ENCODE data around the gene TTBK1.

Gene TTBK1

DNA sequence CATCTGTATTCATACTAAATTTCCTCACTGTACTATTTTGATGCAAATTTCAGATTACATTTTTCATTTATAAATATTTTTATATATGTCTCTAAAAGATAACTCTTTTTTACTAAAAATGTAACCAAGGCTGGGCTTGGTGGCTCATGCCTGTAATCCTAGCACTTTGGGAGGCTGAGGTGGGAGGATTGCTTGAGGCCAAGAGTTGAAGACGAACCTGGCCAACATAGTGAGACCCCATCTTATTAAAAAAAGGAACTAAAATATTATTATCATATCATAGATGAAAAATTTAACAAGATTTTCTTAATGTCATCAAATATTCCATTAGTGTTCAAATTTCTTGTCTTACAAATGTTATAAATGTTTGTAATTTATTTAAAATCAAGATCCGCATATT lies 7.4 kb upstream of the TTBK1 start:
- Mint-ChIP-seq H3K4me3 (no peak overlapping the region), H3K9me3 (peaks cover 7% of the 10 kb centered on the region), H3K4me1 (ENCODE audit: low read depth) (peaks cover 3% of the 10 kb centered on the region), H3K36me3 (ENCODE audit: low read depth) (peaks cover 4% of the 10 kb centered on the region), H3K27me3 (ENCODE audit: low read depth) (peaks cover 42% of the 10 kb centered on the region), H3K27ac (no peak overlapping the region)

- H3K4me3 Mint-ChIP-seq, result no peak overlapping the region
- no peak overlapping the region for H3K27ac Mint-ChIP-seq
- H3K27me3 Mint-ChIP-seq (ENCODE audit: low read depth), result peaks cover 24% of the 10 kb centered on the region
- H3K36me3 Mint-ChIP-seq (ENCODE audit: low read depth), result peaks cover 4% of the 10 kb centered on the region
- peaks cover 7% of the 10 kb centered on the region for H3K9me3 Mint-ChIP-seq
- peaks cover 5% of the 10 kb centered on the region for H3K4me1 Mint-ChIP-seq (ENCODE audit: low read depth)
Observed at GRCh38 chr6:43239054-43239453, 4.2 kb upstream of the TTBK1 start.

DNA sequence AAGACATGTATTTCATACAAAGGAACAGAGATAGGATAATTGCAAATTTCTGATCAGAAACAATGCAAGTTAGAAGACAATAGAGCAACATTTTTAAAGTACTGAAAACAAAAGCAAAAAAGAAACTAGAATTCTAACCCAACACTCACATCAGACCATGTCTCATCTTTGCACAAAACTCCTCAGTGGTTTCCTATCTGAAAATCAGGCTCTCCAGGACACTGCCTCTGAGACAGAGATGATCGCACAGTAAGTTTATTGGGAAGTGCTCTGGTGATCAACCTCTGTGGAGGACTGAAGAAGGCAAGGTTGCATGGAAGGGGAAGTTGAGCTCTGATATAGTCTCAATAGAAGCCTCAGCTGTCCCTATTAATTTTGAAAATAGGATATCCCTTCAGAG lies 2.3 kb upstream of the TTBK1 start:
- Mint-ChIP-seq H3K27me3 (ENCODE audit: low read depth) (peaks cover 21% of the 10 kb centered on the region), H3K4me3 (no peak overlapping the region), H3K27ac (no peak overlapping the region), H3K4me1 (ENCODE audit: low read depth) (peaks cover 5% of the 10 kb centered on the region), H3K9me3 (peaks cover 7% of the 10 kb centered on the region), H3K36me3 (ENCODE audit: low read depth) (peaks cover 4% of the 10 kb centered on the region)

DNA sequence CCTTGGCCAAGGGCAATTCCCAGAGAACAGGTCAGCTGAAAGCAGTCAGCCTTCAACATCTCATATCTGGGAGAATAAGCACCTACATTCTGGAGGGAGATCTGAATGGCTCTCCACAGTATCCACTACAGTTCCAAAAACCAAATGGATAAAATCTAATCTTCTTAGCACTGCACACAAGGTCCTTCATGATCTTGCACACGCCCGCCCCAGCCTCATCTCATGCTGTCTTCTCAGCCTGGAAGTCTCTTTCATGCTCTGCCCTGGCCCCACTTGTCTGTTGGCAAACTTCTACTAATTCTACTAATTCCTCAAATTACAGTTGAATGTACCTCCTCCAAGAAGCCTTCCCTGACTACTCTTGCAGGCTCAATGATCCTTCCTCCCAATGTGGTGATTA lies 1.8 kb upstream of the TTBK1 start:
- Mint-ChIP-seq H3K9me3 (peaks cover 7% of the 10 kb centered on the region), H3K4me3 (no peak overlapping the region), H3K27me3 (ENCODE audit: low read depth) (peaks cover 17% of the 10 kb centered on the region), H3K4me1 (ENCODE audit: low read depth) (peaks cover 5% of the 10 kb centered on the region), H3K36me3 (ENCODE audit: low read depth) (peaks cover 4% of the 10 kb centered on the region), H3K27ac (no peak overlapping the region)

DNA sequence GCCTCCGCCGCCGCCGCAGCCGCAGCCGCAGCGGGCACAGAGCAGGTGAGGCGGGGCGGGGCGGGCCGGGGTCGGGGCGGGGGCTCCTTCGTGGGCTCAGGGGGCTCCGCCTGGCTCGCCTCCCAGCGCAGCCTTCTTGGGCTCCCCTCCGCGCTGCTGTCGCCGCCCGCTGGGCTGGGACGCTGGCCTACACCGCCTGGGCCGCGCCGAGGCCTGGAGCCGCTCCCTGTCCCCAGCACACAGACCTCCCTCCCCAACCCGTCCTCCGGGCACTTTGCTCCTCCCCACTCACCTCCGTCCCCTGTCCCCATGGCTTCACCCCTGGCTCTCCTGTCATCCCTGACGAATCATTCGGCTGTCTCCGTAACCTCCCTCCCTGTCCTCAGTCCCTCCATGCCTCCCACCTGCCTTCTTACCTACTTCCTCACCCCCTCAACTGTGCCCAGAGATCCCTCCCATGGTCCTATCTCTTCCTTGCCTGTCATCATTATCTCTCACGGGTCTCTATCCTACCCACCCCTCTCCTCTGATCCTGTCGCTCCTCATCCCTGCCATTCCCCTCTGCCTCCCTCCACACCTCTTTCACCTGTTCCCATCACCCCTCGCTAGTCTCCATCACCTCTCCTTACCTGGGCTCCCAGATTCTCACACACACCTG lies 512 bp downstream of the TTBK1 start:
- Mint-ChIP-seq H3K9me3 (peaks cover 7% of the 10 kb centered on the region), H3K27me3 (ENCODE audit: low read depth) (peaks cover 11% of the 10 kb centered on the region), H3K27ac (no peak overlapping the region), H3K36me3 (ENCODE audit: low read depth) (peaks cover 4% of the 10 kb centered on the region), H3K4me3 (no peak overlapping the region), H3K4me1 (ENCODE audit: low read depth) (peaks cover 12% of the 10 kb centered on the region)

DNA sequence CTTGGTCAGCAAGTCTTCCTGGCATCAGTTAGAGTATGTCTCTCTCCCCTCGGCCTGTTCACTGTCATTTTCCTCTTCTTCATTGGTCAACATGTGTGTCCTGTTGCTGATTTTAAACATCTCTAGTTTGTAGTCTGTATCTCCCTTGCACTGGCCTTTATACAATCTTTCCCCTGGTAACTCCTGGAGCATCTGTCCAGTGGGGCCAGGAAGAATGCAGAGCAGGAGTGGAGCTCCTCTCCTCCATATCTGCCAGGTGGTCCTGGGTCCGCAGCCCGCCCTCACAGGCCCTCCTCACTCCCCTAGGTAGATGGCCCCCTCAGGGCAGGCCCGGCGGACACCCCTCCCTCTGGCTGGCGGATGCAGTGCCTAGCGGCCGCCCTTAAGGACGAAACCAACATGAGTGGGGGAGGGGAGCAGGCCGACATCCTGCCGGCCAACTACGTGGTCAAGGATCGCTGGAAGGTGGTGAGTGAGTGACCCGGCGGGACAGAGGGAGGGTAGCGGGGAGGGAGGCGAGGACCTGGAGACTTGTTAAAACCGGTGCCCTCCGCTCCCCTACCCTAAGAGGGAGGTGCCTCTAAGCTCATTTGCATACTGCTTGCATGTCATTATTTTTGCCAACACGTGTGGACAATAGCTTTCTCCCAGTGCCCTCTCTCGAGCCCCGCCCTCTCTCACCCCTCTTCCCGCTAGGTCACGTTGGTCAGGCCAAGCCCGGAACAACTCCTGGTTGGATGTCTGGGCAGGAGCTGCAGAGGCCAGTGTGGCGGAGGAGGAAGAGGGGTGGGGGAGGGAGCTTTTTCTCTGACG lies 3.2 kb downstream of the TTBK1 start:
- H3K36me3 Mint-ChIP-seq (ENCODE audit: low read depth), result no peaks in the 10 kb centered on the region
- no peaks in the 10 kb centered on the region for H3K9me3 Mint-ChIP-seq
- H3K4me1 Mint-ChIP-seq (ENCODE audit: low read depth), result peaks cover 13% of the 10 kb centered on the region
- H3K4me3 Mint-ChIP-seq, result peak overlapping the region; percentile 77
- peaks cover 21% of the 10 kb centered on the region for H3K27me3 Mint-ChIP-seq (ENCODE audit: low read depth)
- no peak overlapping the region for H3K27ac Mint-ChIP-seq

DNA sequence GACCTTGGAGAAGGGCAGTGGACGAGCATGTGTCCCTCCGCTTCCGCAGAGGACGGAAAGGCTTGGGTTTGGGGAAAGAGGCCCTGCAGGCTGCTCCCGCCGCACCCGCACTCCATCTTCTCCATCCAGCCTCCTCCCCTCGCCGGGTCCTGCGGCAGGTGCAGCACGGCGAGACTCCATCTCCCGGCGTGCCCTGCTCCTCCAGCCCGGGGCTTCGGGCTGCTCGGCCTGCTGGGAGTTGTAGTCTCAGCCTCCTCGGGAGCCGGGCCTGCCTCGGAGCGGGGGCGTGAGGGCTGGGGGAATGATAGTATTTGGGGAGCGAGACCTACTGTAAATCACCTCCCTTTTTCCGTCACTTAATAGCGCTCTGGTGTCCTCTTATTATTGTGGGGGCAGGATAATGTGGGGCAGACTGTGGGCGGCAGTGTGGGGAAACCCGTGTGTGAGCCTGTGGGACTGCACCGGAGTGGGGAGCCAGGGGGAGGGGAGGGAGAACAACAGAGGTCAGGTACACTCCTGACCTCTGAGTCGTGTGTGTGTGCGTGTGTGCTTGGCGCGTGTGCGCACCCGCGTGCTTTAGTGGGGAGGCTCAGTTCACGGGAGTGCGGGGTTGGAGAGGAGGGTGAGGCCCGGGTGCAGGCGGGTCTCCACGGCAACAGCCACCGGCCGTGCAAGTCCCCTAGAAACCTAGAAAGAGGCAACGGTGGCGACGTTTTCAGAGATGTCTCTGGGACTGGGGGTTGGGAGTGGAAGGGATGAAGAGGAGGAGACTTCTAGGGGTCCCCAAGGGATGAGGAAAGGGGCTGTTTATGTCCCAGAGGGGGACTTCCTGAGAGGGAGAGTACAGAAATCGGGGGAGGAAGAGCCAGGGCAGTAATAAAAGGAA lies 4.1 kb downstream of the TTBK1 start:
- Mint-ChIP-seq H3K36me3 (ENCODE audit: low read depth) (no peaks in the 10 kb centered on the region), H3K4me1 (ENCODE audit: low read depth) (peaks cover 10% of the 10 kb centered on the region), H3K27ac (peak overlapping the region; percentile 74), H3K4me3 (peak overlapping the region; percentile 77), H3K27me3 (ENCODE audit: low read depth) (peaks cover 28% of the 10 kb centered on the region), H3K9me3 (no peaks in the 10 kb centered on the region)

DNA sequence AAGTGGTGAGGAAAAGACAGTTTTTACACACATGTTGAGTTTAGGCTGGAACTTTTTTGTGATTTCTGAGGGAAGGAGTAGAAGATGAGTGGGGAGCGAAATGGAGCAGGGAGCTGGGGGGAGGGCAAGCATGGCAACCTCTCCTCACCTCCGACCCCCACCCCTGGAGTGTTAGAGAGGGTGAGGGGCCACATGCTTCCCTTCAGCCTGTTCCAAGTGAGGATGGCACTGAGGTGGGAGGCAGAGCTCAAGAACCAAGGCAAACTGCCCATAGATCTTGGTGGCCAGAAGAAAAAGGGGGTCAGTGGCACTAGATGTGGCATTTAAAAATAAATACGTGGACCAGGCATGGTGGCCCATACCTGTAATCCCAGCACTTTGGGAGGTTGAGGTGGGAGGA lies 4.8 kb downstream of the TTBK1 start:
- Mint-ChIP-seq H3K36me3 (ENCODE audit: low read depth) (no peaks in the 10 kb centered on the region), H3K4me3 (no peak overlapping the region), H3K27ac (no peak overlapping the region), H3K9me3 (no peaks in the 10 kb centered on the region), H3K27me3 (ENCODE audit: low read depth) (peaks cover 33% of the 10 kb centered on the region), H3K4me1 (ENCODE audit: low read depth) (peaks cover 10% of the 10 kb centered on the region)

- H3K4me3 Mint-ChIP-seq, result no peak overlapping the region
- H3K4me1 Mint-ChIP-seq (ENCODE audit: low read depth), result peaks cover 10% of the 10 kb centered on the region
- H3K27ac Mint-ChIP-seq, result no peak overlapping the region
- H3K9me3 Mint-ChIP-seq, result no peaks in the 10 kb centered on the region
- H3K27me3 Mint-ChIP-seq (ENCODE audit: low read depth), result peaks cover 33% of the 10 kb centered on the region
- no peaks in the 10 kb centered on the region for H3K36me3 Mint-ChIP-seq (ENCODE audit: low read depth)
Observed at GRCh38 chr6:43248791-43249190, 5.5 kb downstream of the TTBK1 start.

- H3K4me1 Mint-ChIP-seq (ENCODE audit: low read depth), result peaks cover 16% of the 10 kb centered on the region
- no peak overlapping the region for H3K4me3 Mint-ChIP-seq
- H3K36me3 Mint-ChIP-seq (ENCODE audit: low read depth), result no peaks in the 10 kb centered on the region
- no peak overlapping the region for H3K27ac Mint-ChIP-seq
- H3K27me3 Mint-ChIP-seq (ENCODE audit: low read depth), result peaks cover 33% of the 10 kb centered on the region
- H3K9me3 Mint-ChIP-seq, result no peaks in the 10 kb centered on the region
Observed at GRCh38 chr6:43250992-43251373, 7.7 kb downstream of the TTBK1 start.

GRCh38 chr6:43253401-43253800 lies 10.1 kb downstream of the TTBK1 start:
- Mint-ChIP-seq H3K4me3 (no peak overlapping the region), H3K27me3 (ENCODE audit: low read depth) (peaks cover 22% of the 10 kb centered on the region), H3K9me3 (no peaks in the 10 kb centered on the region), H3K27ac (no peak overlapping the region), H3K4me1 (ENCODE audit: low read depth) (peaks cover 18% of the 10 kb centered on the region), H3K36me3 (ENCODE audit: low read depth) (no peaks in the 10 kb centered on the region)

DNA sequence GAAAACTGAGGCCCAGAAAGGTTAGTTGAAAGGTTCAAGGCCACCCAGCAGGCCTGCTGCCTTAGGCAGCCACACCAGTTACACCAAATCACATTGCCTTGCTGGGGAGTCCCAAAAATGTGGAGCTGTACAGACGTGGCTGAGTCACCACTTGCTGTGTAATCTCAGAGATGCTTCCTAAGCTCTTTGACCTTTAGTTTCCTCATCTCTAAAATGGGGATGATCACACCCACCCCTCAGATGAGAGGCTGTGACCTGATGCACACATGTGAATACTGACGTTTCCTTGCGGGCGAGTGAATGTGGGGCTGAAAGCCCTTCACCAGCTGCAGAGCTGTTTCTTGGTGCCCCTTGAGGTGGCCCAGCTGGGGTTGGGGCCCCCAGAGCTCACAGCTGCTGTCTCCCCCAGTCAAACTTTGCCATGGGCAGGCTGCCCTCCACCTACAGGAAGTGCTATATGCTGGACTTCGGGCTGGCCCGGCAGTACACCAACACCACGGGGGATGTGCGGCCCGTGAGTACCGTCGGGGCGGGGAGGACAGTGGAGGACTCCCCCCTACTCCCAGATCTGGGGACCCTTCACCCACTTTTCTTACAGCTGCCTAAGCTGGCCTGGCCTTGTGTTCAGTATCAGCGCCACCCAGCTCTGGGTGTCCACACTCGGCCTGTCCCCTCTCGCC lies 11.0 kb downstream of the TTBK1 start:
- H3K27me3 Mint-ChIP-seq (ENCODE audit: low read depth), result peaks cover 19% of the 10 kb centered on the region
- no peaks in the 10 kb centered on the region for H3K9me3 Mint-ChIP-seq
- no peak overlapping the region for H3K27ac Mint-ChIP-seq
- peaks cover 18% of the 10 kb centered on the region for H3K4me1 Mint-ChIP-seq (ENCODE audit: low read depth)
- no peak overlapping the region for H3K4me3 Mint-ChIP-seq
- H3K36me3 Mint-ChIP-seq (ENCODE audit: low read depth), result no peaks in the 10 kb centered on the region

GRCh38 chr6:43254846-43255245 lies 11.6 kb downstream of the TTBK1 start:
- H3K36me3 Mint-ChIP-seq (ENCODE audit: low read depth), result no peaks in the 10 kb centered on the region
- H3K27ac Mint-ChIP-seq, result no peak overlapping the region
- H3K9me3 Mint-ChIP-seq, result no peaks in the 10 kb centered on the region
- H3K27me3 Mint-ChIP-seq (ENCODE audit: low read depth), result peaks cover 19% of the 10 kb centered on the region
- H3K4me3 Mint-ChIP-seq, result no peak overlapping the region
- peaks cover 18% of the 10 kb centered on the region for H3K4me1 Mint-ChIP-seq (ENCODE audit: low read depth)

DNA sequence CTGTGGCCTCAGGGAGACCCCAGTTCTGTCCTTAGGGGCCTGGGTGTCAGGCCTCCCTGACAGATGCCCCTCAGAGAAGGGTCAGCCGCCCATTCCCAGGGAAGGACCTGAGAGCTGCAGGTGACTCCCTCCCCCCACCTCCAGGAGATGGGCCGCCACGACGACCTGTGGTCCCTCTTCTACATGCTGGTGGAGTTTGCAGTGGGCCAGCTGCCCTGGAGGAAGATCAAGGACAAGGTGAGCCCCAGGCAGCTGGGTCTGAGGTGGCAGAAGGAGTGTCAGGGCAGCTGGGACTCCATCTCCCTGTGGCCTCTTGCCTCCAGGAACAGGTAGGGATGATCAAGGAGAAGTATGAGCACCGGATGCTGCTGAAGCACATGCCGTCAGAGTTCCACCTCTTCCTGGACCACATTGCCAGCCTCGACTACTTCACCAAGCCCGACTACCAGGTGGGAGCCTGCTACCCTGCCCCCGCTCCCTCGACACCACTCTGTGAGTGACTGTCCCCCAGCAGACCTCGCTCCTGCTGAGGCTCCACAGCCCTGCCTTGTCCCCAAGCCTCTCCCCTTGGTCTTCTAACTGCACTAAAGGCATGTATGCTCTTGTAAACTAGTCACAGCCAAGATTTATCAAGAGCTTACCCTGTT lies 12.2 kb downstream of the TTBK1 start:
- Mint-ChIP-seq H3K27me3 (ENCODE audit: low read depth) (peaks cover 19% of the 10 kb centered on the region), H3K36me3 (ENCODE audit: low read depth) (no peaks in the 10 kb centered on the region), H3K4me1 (ENCODE audit: low read depth) (peaks cover 18% of the 10 kb centered on the region), H3K9me3 (no peaks in the 10 kb centered on the region), H3K27ac (no peak overlapping the region), H3K4me3 (no peak overlapping the region)
